ENCODE data around the gene SENP3.
A peak's percentile ranks its signal among the peaks of the same experiment; 100 is the strongest.

SENP3 gene

DNA sequence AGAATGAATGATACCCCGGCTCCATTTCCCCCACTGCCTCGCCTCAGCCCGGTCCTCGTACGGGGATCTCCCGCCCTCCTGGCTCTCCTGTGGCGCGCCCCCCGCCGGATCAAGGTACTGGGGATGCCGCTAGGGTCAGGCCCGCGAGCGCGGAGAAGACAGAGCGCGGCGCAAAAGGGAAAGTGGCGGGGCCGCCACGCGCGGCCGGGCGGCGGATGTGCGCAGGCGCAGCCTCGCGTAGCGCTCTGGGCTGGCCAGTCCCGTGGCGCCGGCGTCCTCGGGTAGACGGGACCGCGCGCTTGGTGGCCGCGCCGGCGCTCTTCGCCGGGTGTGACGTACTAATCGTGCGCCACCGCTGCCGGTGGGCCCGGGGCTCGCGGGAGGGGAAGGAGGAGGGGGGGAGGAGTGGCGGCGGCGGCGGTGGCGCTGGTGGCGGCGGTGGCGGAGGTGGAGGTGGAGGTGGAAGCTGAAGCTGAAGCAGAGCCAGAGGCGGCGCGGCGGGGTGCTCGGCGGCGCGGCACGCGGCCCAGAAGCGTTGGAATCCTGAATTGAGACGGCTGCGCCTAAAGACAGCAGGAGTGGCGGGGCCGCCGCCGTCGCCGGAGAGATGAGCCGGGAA is at the start of gene SENP3:
Gene SENP3 (plus strand): TSS at position 331 of the 619 bp plus-strand sequence. CDS start 1,158 bp downstream, outside the sequence.
- peak; percentile 74 to 76 for DNase-seq (ENCODE audit: low read depth in 2 of 2)

DNA sequence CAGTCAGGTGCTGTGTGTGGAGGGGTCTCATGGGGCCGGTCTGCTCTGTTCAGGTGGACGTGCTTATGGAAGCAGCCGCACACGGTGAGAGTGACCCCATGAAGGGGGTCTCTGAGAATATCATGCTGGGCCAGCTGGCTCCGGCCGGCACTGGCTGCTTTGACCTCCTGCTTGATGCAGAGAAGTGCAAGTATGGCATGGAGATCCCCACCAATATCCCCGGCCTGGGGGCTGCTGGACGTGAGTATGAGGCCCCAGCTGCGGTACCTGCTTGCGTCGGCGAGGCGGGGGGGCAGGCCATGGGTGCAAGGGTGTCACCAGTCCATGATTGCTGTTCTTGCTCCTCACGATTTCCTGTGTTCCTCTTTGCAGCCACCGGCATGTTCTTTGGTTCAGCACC is 49.6 kb upstream of the SENP3 start:
- DNase-seq (ENCODE audit: low read depth in 2 of 2), result no peak

GRCh38 chr17:7512824-7513540 is 48.7 kb upstream of the SENP3 start:
- no peak for DNase-seq (ENCODE audit: low read depth in 2 of 2)

DNA sequence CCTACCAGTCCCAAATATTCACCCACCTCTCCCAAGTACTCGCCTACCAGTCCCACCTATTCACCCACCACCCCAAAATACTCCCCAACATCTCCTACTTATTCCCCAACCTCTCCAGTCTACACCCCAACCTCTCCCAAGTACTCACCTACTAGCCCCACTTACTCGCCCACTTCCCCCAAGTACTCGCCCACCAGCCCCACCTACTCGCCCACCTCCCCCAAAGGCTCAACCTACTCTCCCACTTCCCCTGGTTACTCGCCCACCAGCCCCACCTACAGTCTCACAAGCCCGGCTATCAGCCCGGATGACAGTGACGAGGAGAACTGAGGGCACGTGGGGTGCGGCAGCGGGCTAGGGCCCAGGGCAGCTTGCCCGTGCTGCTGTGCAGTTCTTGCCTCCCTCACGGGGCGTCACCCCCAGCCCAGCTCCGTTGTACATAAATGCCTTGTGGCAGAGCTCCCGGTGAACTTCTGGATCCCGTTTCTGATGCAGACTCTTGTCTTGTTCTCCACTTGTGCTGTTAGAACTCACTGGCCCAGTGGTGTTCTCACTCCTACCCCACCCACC is 47.8 kb upstream of the SENP3 start:
- DNase-seq (ENCODE audit: low read depth in 2 of 2), result no peak

GRCh38 chr17:7515911-7516610 is 45.7 kb upstream of the SENP3 start:
- DNase-seq (ENCODE audit: low read depth in 2 of 2), result no peak

DNA sequence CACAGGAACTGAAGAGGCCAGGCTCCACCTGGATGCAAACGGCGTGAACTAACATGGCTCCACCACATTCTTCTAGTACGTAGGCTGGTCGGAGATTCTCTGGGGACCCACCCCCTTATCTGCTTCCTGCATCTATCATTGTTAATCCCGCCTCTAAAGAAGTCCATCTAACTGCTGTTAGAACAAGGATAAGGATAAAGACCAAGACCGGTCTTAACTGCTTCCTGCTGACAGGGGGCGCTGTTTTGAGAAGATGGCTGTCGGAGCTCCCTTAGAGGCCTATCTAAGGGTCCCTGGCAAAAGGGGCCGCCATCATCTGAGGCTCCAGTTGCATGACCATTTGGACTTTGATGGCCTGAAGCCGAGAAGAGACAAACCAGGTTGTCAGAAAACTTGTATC is 38.7 kb upstream of the SENP3 start:
- DNase-seq (ENCODE audit: low read depth in 2 of 2), result peak in 1 of 2 donors; percentile 21

DNA sequence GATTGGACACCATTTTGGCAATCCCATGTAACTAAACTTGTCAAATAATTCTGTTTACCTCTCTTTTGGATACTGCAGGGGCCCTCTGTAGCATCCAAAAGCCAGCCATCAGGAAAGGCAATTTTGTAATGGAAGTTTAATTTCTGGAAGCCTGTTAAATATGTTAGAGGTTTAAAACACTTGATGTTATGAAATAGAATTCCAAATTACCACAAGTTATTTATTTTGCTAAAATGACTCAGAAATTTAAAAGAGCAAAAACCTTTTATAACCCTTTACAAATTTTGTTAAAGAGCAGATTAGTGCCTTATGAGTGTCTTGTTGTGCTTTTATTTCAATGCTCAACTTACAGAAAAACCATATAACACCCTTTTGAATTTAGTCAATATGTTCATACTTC is 32.9 kb upstream of the SENP3 start:
- no peak for DNase-seq (ENCODE audit: low read depth in 2 of 2)

- no peak for DNase-seq (ENCODE audit: low read depth in 2 of 2)
Observed at GRCh38 chr17:7530023-7530900, 31.5 kb upstream of the SENP3 start.

DNA sequence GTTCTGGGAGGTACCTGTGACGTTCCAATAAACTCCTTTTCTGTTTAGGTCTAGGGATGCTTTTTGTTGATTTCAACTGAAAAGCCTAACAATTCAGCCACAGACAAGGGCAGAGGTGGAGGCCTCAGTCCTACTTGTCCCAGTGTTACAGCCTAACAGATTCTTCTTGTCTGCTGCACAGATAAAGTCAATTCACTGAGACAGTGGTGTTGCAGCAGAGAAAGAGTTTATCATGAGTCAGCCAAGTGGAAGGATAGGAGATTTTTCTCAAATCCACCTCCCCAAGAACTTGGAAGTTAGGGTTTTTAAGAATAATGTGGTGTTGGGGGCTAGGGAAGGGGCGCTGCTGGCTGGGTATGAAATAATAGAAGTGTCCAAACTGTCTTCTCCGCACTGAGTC is 23.7 kb upstream of the SENP3 start:
- DNase-seq (ENCODE audit: low read depth in 2 of 2), result no peak

- no peak for DNase-seq (ENCODE audit: low read depth in 2 of 2)
Observed at GRCh38 chr17:7538891-7539545, 22.7 kb upstream of the SENP3 start.

DNA sequence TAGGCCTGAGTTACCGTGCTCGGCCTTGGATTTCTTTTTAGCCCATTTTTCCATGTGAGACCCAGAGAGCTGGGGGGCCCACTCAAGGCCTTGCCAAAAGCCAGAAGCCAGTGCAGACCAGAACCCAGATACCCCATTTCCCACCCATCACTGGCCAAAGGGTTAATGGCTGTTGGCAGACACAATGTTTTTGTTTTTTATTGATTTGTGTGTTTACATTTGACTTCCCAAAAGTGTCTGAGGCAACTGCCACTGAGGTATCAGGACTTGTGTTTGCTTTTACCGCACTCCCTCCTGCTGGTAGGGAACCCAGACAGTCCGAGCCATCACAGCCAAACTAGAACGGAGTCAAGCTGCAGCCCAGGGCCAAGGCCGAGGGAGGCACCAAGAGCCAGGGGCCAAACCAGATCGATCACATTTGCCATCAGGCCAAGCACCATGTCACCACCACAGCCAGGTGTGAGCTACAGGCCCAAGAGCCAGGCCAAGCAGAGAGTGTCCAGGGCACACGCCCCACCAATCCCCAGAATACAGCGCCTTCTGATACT is 20.6 kb upstream of the SENP3 start:
- DNase-seq (ENCODE audit: low read depth in 2 of 2), result no peak

- DNase-seq (ENCODE audit: low read depth in 2 of 2), result no peak
Observed at GRCh38 chr17:7544911-7545310, 16.8 kb upstream of the SENP3 start.

- peak in 1 of 2 donors; percentile 29 for DNase-seq (ENCODE audit: low read depth in 2 of 2)
Observed at GRCh38 chr17:7548585-7549400, 12.9 kb upstream of the SENP3 start, which contains the start of gene TNFSF12. TSS of gene TNFSF12 (plus strand) at chr17:7549058. CDS start at chr17:7549154, 96 bp downstream.

- peak in 1 of 2 donors; percentile 23 for DNase-seq (ENCODE audit: low read depth in 2 of 2)
Observed at GRCh38 chr17:7549401-7550055, 12.2 kb upstream of the SENP3 start.

DNA sequence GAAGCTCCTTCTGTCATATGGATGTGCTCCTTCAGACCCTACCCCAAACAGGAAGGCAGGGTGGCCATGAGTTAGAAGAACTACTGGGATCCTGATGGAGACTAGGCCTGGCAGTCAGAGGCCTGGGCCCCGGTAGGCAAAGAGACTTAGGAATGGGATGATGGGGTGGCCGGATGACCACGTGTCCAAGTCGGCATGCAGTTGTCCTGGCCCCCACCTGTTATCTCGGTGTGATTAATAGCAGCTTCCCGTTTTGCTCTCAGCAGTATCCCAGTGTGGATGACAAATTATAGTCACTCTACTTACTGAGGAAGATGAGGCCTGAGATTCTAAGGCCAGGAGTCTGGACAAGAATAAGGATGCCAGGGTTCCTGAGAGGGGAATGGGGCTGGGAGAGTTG is 11.4 kb upstream of the SENP3 start:
- no peak for DNase-seq (ENCODE audit: low read depth in 2 of 2)

GRCh38 chr17:7551396-7551795 is 10.3 kb upstream of the SENP3 start:
- no peak for DNase-seq (ENCODE audit: low read depth in 2 of 2)

DNA sequence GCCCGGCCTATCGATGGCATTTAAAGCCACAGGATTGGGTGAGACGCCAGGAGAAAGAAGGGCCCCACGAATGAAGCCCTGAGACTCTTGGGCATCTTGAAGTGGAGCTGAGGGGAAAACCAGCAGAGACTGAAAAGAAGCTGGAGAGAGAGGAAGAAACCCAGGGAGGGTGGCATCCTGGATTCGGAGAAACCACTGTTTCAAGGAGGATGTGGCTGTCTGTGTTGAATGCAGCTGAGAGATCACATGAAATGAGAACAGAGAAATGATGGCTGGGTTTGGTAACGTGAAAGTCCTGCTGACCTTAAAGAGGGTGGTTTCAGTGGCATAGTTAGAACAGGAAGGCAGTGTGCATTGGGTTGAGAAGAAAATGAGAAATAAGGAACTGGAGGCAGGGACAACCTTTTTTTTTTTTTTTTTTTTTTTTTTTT is 9.1 kb upstream of the SENP3 start:
- no peak for DNase-seq (ENCODE audit: low read depth in 2 of 2)

- DNase-seq (ENCODE audit: low read depth in 2 of 2), result no peak
Observed at GRCh38 chr17:7553356-7553755, 8.4 kb upstream of the SENP3 start.

- DNase-seq (ENCODE audit: low read depth in 2 of 2), result no peak
Observed at GRCh38 chr17:7555320-7555948, 6.3 kb upstream of the SENP3 start.

Data from stimulated activated CD4-positive, alpha-beta T cell treated with anti-CD3 and anti-CD28 coated beads, Interleukin-1b, Interleukin-23, amount 100 ng/mL, for 1 hour (primary cell).